ENCODE results near the gene GPX4.

Gene GPX4

GRCh38 chr19:1147934-1148549, 44.2 kb downstream of the GPX4 start:
- ATAC-seq (replicated peaks) (no peak), DNase-seq (no peak)
- H3K27me3 Mint-ChIP-seq = no peaks in the 10 kb centered on the region
- H3K4me1 Mint-ChIP-seq (ENCODE audit: low read depth in 2 of 2) = peaks cover 1 to 14% of the 10 kb centered on the region in 2 donors
- H3K27ac Mint-ChIP-seq = no peak overlapping the region
- H3K36me3 Mint-ChIP-seq (ENCODE audit: insufficient read depth) = peaks cover 17% of the 10 kb centered on the region
- no peak overlapping the region for H3K4me3 Mint-ChIP-seq
- H3K9me3 Mint-ChIP-seq = no peaks in the 10 kb centered on the region

GRCh38 chr19:1149259-1150045, 45.7 kb downstream of the GPX4 start:
- DNase-seq (no peak), ATAC-seq (replicated peaks) (no peak)
- H3K27ac Mint-ChIP-seq = no peak overlapping the region

GRCh38 chr19:1150333-1151036, 46.7 kb downstream of the GPX4 start:
- H3K9me3 Mint-ChIP-seq = no peaks in the 10 kb centered on the region
- no peak for DNase-seq
- H3K27me3 Mint-ChIP-seq = no peaks in the 10 kb centered on the region
- H3K27ac Mint-ChIP-seq = no peak overlapping the region
- H3K4me3 Mint-ChIP-seq = no peak overlapping the region
- ATAC-seq (replicated peaks) = no peak
- peaks cover 0 to 1% of the 10 kb centered on the region in 2 donors for H3K4me1 Mint-ChIP-seq (ENCODE audit: low read depth in 2 of 2)
- H3K36me3 Mint-ChIP-seq (ENCODE audit: insufficient read depth) = peaks cover 25% of the 10 kb centered on the region

More at GRCh38 chr19:1149259-1150045, 45.7 kb downstream of the GPX4 start:
- H3K4me3 Mint-ChIP-seq = no peak overlapping the region
- H3K9me3 Mint-ChIP-seq = no peaks in the 10 kb centered on the region
- peaks cover 25% of the 10 kb centered on the region for H3K36me3 Mint-ChIP-seq (ENCODE audit: insufficient read depth)
- H3K4me1 Mint-ChIP-seq (ENCODE audit: low read depth in 2 of 2) = peaks cover 1 to 9% of the 10 kb centered on the region in 2 donors
- H3K27me3 Mint-ChIP-seq = no peaks in the 10 kb centered on the region

DNA sequence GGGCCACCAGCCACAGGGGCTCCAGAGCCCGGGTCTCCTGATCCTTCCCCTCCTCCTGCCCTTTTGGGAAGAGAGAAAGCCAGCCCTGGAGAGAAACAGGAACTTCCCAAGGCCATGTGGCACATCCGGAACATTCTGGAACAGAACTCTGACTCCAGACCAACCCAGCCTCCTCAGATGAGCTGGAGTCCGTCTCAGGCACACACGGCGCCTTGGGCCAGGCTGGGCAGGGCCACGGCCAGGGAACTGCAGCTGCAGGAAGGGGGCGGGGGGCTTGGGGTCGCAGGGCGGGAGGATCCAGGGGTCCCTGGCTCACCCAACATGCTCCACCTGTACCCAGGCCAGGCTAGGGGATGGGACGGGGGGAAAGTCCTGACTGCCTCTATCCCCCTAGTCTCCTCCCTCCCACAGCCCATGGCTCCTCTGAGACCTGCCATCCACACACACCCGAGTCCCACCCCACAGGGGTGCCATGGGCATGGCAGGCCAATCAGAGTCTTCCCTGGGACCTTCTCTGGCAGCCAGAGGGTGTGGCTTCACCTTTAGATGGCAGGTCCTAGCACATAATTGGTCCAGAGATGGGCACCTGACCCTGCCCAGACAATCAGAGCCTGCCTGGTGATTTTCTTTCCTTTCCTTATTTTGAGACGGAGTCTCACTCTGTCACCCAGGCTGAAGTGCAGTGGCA, 47.4 kb downstream of the GPX4 start:
- ATAC-seq (replicated peaks) = no peak
- DNase-seq = no peak
- no peaks in the 10 kb centered on the region for H3K27me3 Mint-ChIP-seq
- H3K4me1 Mint-ChIP-seq (ENCODE audit: low read depth in 2 of 2) = peaks cover 2% of the 10 kb centered on the region in 2 donors
- H3K9me3 Mint-ChIP-seq = no peaks in the 10 kb centered on the region
- H3K27ac Mint-ChIP-seq = no peak overlapping the region
- no peak overlapping the region for H3K4me3 Mint-ChIP-seq
- peaks cover 18% of the 10 kb centered on the region for H3K36me3 Mint-ChIP-seq (ENCODE audit: insufficient read depth)

- Mint-ChIP-seq H3K27me3 (no peaks in the 10 kb centered on the region), H3K9me3 (no peaks in the 10 kb centered on the region), H3K4me1 (ENCODE audit: low read depth in 2 of 2) (peaks cover 3% of the 10 kb centered on the region in 2 donors), H3K27ac (peak overlapping the region in 1 of 2 donors; percentile 60), H3K4me3 (no peak overlapping the region), H3K36me3 (ENCODE audit: insufficient read depth) (peaks cover 19% of the 10 kb centered on the region)
- ATAC-seq (replicated peaks) = no peak
- DNase-seq = no peak
Measured at GRCh38 chr19:1151917-1152587, 48.3 kb downstream of the GPX4 start.

DNA sequence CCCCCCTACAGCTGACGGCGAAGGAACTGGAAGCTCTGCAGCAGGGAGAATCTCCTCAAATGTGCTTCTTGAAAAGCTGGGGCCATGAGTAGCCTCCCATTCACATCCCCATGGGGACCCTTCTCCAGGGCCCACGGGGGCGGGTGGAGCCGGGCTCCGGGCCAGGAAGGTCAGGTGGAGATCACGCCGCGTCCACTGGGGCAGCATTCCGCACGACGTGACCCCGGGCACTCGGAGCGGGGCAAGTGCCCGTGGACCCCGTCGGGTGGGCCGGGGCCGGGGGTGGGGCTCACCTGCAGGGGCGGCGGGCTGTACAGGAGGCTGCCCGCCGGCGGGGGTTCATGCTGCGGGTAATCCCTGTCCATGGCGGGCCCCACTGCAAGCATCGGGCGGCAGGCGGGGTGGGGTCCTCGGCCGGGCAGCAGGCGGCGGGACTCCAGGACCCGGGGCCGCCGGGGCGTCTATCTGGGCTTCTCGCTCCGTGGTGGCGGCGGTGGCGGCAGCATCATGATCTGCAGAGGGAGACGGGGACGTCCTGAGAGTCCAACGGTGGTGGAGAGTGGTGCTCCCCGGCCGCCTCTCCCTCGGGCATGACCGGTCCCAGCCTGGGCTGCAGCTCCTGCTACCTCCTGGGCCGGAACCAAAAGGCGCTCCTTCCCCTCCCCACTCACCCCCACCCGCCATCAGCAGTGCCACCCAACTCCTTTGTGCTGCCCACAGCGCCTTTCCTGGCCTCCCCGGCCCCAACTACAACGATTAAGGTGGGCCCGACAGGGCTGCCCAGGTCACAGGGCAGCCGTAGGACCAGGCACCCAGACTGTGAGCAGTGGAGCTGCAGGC, 50.3 kb downstream of the GPX4 start:
- Mint-ChIP-seq H3K36me3 (ENCODE audit: insufficient read depth) (peaks cover 23% of the 10 kb centered on the region), H3K9me3 (no peaks in the 10 kb centered on the region), H3K27me3 (no peaks in the 10 kb centered on the region), H3K27ac (no peak overlapping the region), H3K4me1 (ENCODE audit: low read depth in 2 of 2) (peaks cover 3 to 4% of the 10 kb centered on the region in 2 donors), H3K4me3 (no peak overlapping the region)
- DNase-seq (no peak), ATAC-seq (replicated peaks) (no peak)

- Mint-ChIP-seq H3K9me3 (no peaks in the 10 kb centered on the region), H3K27ac (no peak overlapping the region), H3K4me1 (ENCODE audit: low read depth in 2 of 2) (peaks cover 3 to 4% of the 10 kb centered on the region in 2 donors), H3K27me3 (no peaks in the 10 kb centered on the region), H3K36me3 (ENCODE audit: insufficient read depth) (peaks cover 24% of the 10 kb centered on the region), H3K4me3 (no peak overlapping the region)
- ATAC-seq (replicated peaks) (no peak), DNase-seq (no peak)
Measured at GRCh38 chr19:1154731-1155351, 51.0 kb downstream of the GPX4 start.

DNA sequence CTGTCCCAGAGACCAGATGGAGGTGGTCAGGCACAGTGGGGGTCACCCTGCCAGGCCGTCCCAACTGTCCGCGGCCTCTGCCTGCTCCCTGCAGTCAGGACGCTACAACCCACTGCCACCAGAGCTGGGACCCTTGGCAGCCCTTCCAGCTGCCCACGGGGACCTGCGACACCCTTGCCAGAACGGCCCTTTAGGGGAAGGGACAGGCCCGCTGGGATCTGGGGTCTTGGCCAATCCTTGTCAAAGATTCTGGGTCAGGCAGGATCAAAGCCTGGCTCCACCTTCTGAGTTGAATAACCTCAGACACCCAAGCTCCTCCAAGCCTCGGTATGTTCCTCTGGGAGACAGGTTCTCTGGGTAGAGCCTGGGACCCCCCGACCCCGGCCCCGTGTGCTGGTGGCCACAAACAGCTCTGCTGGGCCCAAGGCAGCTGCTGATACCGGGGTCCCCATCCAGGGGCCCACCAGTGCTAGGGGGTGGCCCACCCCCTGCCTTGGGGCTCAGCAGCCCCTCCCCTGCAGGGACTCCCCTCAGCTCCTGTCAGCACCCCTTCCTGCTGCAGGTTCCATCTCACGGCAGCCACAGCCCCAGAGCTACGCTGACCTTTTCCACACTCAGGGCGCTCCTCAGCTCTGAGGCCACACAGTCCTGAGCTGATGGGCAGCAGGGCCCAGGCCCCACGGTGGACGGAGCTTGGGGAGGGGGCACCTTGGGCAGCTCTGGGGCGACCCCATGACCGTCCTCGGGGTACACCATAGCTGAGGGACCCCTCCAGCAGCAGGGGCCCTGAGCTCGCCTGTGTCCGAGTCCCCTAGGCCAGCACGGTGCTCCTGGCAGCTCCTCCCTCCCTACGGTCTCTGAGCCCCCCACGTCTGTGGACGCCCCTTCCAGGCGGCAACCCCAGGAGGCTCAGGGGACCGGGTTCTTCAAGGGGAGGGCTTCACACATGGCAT, 51.8 kb downstream of the GPX4 start:
- H3K27me3 Mint-ChIP-seq = no peaks in the 10 kb centered on the region
- H3K36me3 Mint-ChIP-seq (ENCODE audit: insufficient read depth) = peaks cover 30% of the 10 kb centered on the region
- peaks cover 3 to 4% of the 10 kb centered on the region in 2 donors for H3K4me1 Mint-ChIP-seq (ENCODE audit: low read depth in 2 of 2)
- no peak for ATAC-seq (replicated peaks)
- H3K9me3 Mint-ChIP-seq = no peaks in the 10 kb centered on the region
- no peak overlapping the region for H3K4me3 Mint-ChIP-seq
- DNase-seq = no peak
- no peak overlapping the region for H3K27ac Mint-ChIP-seq

Measured in effector memory CD8-positive, alpha-beta T cell (primary cell).